RWPE1 (cell line): ENCODE measurements around the gene MMP20.

ENCODE experiments used
- CTCF ChIA-PET: fragments of 350-600 bp; sonication (Branson Sonifier 250); formaldehyde crosslinking; extraction: SDS; loops from one replicate; lab custom pipeline; 2021; lab: Yijun Ruan, JAX
- POLR2A ChIA-PET: fragments of 400-600 bp; formaldehyde crosslinking; extraction: SDS; loops from one replicate; lab custom pipeline; 2020; ENCODE audit warnings: antibody characterized with exemption; ENCODE audit not compliant: low non-redundant PET; lab: Yijun Ruan, JAX
- DNase-seq: peaks from one replicate; pipeline ENCODE4 v3.0.0; 2012; ENCODE audit warnings: low spot score
- H3K27ac ChIP-seq: fragments of 450-650 bp; 2 replicates; pipeline ENCODE4 v1.5.1; 2017
- TF ChIP-seq, protein P1 (sequence below): fragments of 450-650 bp; conservative IDR thresholded peaks from 2 replicates; pipeline ENCODE4 v1.5.1; 2017; ENCODE audit warnings: low read depth, mild to moderate bottlenecking

Gene MMP20

DNA sequence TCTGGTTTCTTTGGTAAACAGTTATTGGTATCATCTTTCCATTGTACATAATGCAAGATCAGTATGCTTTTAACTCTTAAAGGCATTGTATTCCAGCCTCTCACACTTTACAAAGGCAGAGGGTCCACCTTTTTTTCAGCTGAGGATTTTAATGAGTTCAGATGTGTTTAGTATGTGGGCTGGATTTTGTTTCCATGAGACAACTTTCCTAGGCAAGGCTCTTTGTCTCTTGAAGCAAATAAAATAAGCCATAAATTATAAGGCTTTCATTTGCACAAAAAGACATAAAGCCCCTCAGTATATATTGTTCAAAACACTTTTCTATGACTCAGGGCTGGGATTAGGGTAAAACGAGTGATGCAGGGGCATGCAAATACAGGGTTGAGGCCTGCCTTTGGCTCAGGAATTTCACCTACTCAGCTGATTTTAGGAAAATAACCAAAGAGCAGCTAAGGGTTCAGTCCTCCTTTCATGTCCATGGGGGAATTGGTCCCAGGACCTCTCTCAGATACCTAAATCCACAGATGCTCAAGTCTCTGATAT is 7.6 kb downstream of the MMP20 start:
- H3K27ac ChIP-seq, result no peak overlapping the region
- ChIA-PET CTCF (interaction anchor here (0.5 to 0.7 kb wide), 3 partner anchors 24 to 492 kb away, joined by 3 to 5 read pairs (median 4); no protein-coding TSS in a partner anchor), POLR2A (no interaction called here)
- TF ChIP-seq, protein P1, sequence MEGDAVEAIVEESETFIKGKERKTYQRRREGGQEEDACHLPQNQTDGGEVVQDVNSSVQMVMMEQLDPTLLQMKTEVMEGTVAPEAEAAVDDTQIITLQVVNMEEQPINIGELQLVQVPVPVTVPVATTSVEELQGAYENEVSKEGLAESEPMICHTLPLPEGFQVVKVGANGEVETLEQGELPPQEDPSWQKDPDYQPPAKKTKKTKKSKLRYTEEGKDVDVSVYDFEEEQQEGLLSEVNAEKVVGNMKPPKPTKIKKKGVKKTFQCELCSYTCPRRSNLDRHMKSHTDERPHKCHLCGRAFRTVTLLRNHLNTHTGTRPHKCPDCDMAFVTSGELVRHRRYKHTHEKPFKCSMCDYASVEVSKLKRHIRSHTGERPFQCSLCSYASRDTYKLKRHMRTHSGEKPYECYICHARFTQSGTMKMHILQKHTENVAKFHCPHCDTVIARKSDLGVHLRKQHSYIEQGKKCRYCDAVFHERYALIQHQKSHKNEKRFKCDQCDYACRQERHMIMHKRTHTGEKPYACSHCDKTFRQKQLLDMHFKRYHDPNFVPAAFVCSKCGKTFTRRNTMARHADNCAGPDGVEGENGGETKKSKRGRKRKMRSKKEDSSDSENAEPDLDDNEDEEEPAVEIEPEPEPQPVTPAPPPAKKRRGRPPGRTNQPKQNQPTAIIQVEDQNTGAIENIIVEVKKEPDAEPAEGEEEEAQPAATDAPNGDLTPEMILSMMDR, result no peak
- no peak for DNase-seq

DNA sequence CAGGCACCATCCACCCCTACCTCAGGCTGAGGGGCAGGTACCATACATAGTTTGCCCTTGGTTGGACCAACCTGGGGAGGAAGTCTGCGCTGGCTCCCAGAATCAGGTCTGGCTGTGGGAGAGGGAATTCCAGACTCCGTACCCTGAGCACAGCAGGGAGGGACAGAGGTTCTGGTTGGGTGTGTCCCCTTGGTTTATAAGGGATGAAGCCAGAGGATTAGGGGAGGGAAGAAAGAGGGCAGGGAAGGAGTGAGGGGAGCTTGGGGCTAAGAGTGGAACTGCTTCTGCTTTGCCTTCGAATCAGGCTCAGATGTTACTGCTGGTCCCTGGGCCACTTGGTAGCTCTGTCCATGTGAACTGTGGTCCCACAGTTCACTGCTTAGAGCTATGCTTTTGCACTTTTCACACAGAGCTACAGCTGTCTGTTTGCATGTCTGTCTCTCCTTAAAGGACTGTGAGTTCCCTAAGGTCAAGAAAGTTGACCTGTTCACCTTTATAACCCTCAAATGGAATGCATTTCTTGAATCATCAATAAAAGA is 9.2 kb downstream of the MMP20 start:
- no peak overlapping the region for H3K27ac ChIP-seq
- TF ChIP-seq, protein P1, result no peak
- no peak for DNase-seq
- ChIA-PET CTCF (no interaction called here), POLR2A (no interaction called here)

DNA sequence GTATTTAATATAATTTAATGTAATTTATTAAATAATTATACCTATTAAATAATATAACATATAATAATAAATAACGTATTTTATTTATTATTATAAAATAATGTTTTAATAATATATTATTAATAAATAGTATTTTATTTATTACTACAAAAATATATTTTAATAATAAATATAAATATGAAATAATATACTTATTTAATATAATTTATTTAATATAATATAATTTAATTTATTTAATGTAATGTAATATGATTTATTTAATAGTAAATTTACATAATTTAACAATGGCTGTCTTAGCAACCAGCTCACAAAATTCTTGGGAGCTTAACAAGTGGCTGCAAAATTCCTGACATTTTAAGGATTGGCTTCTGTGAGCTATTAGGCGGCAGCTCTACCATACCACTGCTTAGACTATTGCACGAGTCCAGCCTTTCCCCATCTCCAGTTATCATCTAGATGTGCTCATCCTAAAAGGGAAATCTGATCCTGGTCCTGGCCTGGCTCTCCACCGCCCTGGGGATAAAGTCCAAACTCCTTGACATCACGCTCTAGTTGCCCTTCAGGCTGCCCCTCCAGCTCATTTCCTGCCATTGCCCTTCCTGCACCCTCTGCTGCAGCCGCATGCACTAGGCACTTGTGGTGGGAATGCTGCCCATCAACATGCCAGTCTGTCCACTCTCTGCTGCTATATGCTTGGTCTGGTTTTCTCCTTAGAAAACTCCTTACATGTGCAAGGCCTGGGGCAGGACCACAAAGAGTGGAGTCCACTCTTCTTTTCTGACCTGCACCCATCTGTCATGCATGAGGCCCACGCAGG is 9.8 kb downstream of the MMP20 start:
- TF ChIP-seq, protein P1, result no peak
- CTCF ChIA-PET, result interaction anchor here (0.6 kb wide), 1 partner anchor 222 kb away, joined by 4 read pairs; no protein-coding TSS in a partner anchor
- H3K27ac ChIP-seq, result no peak overlapping the region
- POLR2A ChIA-PET, result no interaction called here
- no peak for DNase-seq

DNA sequence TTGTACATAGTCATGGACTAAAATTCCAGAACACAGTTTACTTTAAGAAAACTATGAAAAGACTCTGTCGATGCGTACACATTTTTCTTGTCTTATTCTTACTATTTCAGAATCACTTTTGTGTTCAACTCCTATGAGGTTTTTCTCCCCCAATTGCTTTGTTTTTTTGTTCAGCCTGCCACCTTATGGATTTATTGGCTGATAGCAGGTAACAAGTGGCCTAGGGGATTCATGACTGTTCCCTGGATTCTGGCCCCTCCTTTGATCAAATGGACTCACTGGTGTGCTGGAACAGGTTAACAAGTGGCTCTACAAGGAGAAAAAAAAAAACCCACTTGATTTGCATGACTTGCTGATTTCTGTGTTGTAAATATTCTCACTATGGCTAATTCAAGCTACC is 10.6 kb downstream of the MMP20 start:
- TF ChIP-seq, protein P1, result peak; percentile 24

DNA sequence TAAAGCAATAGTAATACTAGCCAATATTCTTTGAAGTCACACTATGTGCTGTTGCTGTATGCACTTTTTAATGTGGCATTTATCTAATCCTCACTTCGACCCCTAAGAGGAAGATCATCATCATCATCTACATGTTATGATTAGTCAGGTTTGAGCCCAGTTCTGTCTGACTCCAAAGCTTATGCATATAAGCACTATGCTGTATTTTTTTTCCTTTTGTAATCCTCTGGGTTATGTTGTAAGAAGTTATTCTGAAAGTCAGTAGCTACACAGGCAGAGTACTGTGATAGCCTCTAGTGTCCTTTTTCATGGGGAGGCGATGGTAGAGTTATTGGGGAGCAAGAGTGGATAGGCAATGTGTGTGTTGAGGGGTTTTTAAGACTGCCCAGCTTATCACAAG is 11.1 kb downstream of the MMP20 start:
- CTCF ChIA-PET, result interaction anchor here (0.6 to 3.5 kb wide), 8 partner anchors 10 to 326 kb away, joined by 3 to 18 read pairs (median 5); no protein-coding TSS in a partner anchor
- TF ChIP-seq, protein P1, result no peak
- POLR2A ChIA-PET, result no interaction called here
- no peak overlapping the region for H3K27ac ChIP-seq
- no peak for DNase-seq

More for the DNA sequence above, 10.6 kb downstream of the MMP20 start:
- DNase-seq, result peak; percentile 3
- POLR2A ChIA-PET, result no interaction called here
- no peak overlapping the region for H3K27ac ChIP-seq
- CTCF ChIA-PET, result interaction anchor here (0.6 to 3.5 kb wide), 5 partner anchors 10 to 273 kb away, joined by 3 to 18 read pairs (median 4); no protein-coding TSS in a partner anchor

DNA sequence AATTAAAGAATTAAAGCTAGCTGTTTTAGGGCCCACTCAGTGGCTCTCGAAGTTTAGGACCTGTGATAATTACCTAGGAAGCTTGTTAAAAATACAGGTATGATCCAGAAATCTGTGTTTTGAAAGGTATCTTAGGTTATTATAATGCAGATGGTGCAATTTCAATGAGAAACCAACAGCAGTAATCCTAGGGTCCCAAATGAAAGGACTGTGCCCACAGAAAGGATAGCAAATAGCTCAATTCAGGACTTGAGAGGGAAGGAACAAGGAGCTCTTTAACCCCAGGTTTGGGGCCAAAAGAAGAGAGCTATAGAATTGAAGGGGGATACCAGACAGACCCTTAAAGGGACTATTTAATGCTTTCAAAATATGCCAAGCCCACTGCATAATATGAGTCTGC is 11.7 kb downstream of the MMP20 start:
- DNase-seq, result no peak
- POLR2A ChIA-PET, result no interaction called here
- TF ChIP-seq, protein P1, result no peak
- CTCF ChIA-PET, result interaction anchor here (0.6 to 3.5 kb wide), 8 partner anchors 53 to 325 kb away, joined by 3 to 18 read pairs (median 5); no protein-coding TSS in a partner anchor
- no peak overlapping the region for H3K27ac ChIP-seq
